ENCODE results near the gene COQ6.

The COQ6 gene

GRCh38 chr14:73943083-73943482 lies 7.0 kb upstream of the COQ6 start:
- H3K4me1 ChIP-seq (ENCODE audit: control insufficient read depth, insufficient read depth, low read length): peaks cover 10% of the 10 kb centered on the region
- DNase-seq (ENCODE audit: low read depth): peak; percentile 90
- no peaks in the 10 kb centered on the region for H3K9me3 ChIP-seq (ENCODE audit: control insufficient read depth, low read length)
- H3K36me3 ChIP-seq (ENCODE audit: control insufficient read depth, insufficient read depth, low read length, severe bottlenecking): peaks cover 21% of the 10 kb centered on the region
- H3K4me3 ChIP-seq (ENCODE audit: low read length): no peak overlapping the region
- H3K27me3 ChIP-seq (replicated peaks; ENCODE audit: control insufficient read depth, insufficient read depth, low read length): no peaks in the 10 kb centered on the region
- H3K9ac ChIP-seq (ENCODE audit: low read length): no peak overlapping the region

GRCh38 chr14:73944432-73945158 lies 5.5 kb upstream of the COQ6 start:
- peaks cover 10% of the 10 kb centered on the region for H3K4me1 ChIP-seq (ENCODE audit: control insufficient read depth, insufficient read depth, low read length)
- no peaks in the 10 kb centered on the region for H3K27me3 ChIP-seq (replicated peaks; ENCODE audit: control insufficient read depth, insufficient read depth, low read length)
- DNase-seq (ENCODE audit: low read depth): no peak

GRCh38 chr14:73945159-73945670 lies 4.9 kb upstream of the COQ6 start:
- no peaks in the 10 kb centered on the region for H3K27me3 ChIP-seq (replicated peaks; ENCODE audit: control insufficient read depth, insufficient read depth, low read length)

More at GRCh38 chr14:73944432-73945158, 5.5 kb upstream of the COQ6 start:
- H3K9ac ChIP-seq (ENCODE audit: low read length): no peak overlapping the region
- no peaks in the 10 kb centered on the region for H3K9me3 ChIP-seq (ENCODE audit: control insufficient read depth, low read length)
- H3K4me3 ChIP-seq (ENCODE audit: low read length): no peak overlapping the region
- H3K36me3 ChIP-seq (ENCODE audit: control insufficient read depth, insufficient read depth, low read length, severe bottlenecking): peaks cover 17% of the 10 kb centered on the region

GRCh38 chr14:73953731-73954130 lies 3.6 kb downstream of the COQ6 start:
- no peak overlapping the region for H3K9ac ChIP-seq (ENCODE audit: low read length)
- no peaks in the 10 kb centered on the region for H3K27me3 ChIP-seq (replicated peaks; ENCODE audit: control insufficient read depth, insufficient read depth, low read length)
- no peak overlapping the region for H3K4me3 ChIP-seq (ENCODE audit: low read length)
- H3K36me3 ChIP-seq (ENCODE audit: control insufficient read depth, insufficient read depth, low read length, severe bottlenecking): peaks cover 46% of the 10 kb centered on the region
- no peaks in the 10 kb centered on the region for H3K9me3 ChIP-seq (ENCODE audit: control insufficient read depth, low read length)
- H3K4me1 ChIP-seq (ENCODE audit: control insufficient read depth, insufficient read depth, low read length): peaks cover 12% of the 10 kb centered on the region
- no peak for DNase-seq (ENCODE audit: low read depth)

More at GRCh38 chr14:73945159-73945670, 4.9 kb upstream of the COQ6 start:
- Histone ChIP-seq H3K4me3 (ENCODE audit: low read length) (no peak overlapping the region), H3K9me3 (ENCODE audit: control insufficient read depth, low read length) (no peaks in the 10 kb centered on the region), H3K9ac (ENCODE audit: low read length) (no peak overlapping the region), H3K36me3 (ENCODE audit: control insufficient read depth, insufficient read depth, low read length, severe bottlenecking) (peaks cover 12% of the 10 kb centered on the region), H3K4me1 (ENCODE audit: control insufficient read depth, insufficient read depth, low read length) (peaks cover 10% of the 10 kb centered on the region)
- DNase-seq (ENCODE audit: low read depth): no peak

- H3K9ac ChIP-seq (ENCODE audit: low read length): no peak overlapping the region
- H3K9me3 ChIP-seq (ENCODE audit: control insufficient read depth, low read length): no peaks in the 10 kb centered on the region
- no peak overlapping the region for H3K4me3 ChIP-seq (ENCODE audit: low read length)
- peaks cover 65% of the 10 kb centered on the region for H3K36me3 ChIP-seq (ENCODE audit: control insufficient read depth, insufficient read depth, low read length, severe bottlenecking)
- H3K27me3 ChIP-seq (replicated peaks; ENCODE audit: control insufficient read depth, insufficient read depth, low read length): no peaks in the 10 kb centered on the region
- DNase-seq (ENCODE audit: low read depth): no peak
- H3K4me1 ChIP-seq (ENCODE audit: control insufficient read depth, insufficient read depth, low read length): peaks cover 12% of the 10 kb centered on the region
These were observed 5.6 kb downstream of the COQ6 start for GRCh38 chr14:73955674-73956073.

- no peak for DNase-seq (ENCODE audit: low read depth)
- no peak overlapping the region for H3K4me3 ChIP-seq (ENCODE audit: low read length)
- H3K9me3 ChIP-seq (ENCODE audit: control insufficient read depth, low read length): no peaks in the 10 kb centered on the region
- H3K27me3 ChIP-seq (replicated peaks; ENCODE audit: control insufficient read depth, insufficient read depth, low read length): no peaks in the 10 kb centered on the region
- no peak overlapping the region for H3K9ac ChIP-seq (ENCODE audit: low read length)
- peaks cover 5% of the 10 kb centered on the region for H3K4me1 ChIP-seq (ENCODE audit: control insufficient read depth, insufficient read depth, low read length)
- peaks cover 91% of the 10 kb centered on the region for H3K36me3 ChIP-seq (ENCODE audit: control insufficient read depth, insufficient read depth, low read length, severe bottlenecking)
These were observed 8.5 kb downstream of the COQ6 start for GRCh38 chr14:73958591-73958990.

GRCh38 chr14:73961192-73961591 lies 11.1 kb downstream of the COQ6 start:
- no peaks in the 10 kb centered on the region for H3K9me3 ChIP-seq (ENCODE audit: control insufficient read depth, low read length)

GRCh38 chr14:73965216-73965615 lies 15.1 kb downstream of the COQ6 start:
- Histone ChIP-seq H3K9me3 (ENCODE audit: control insufficient read depth, low read length) (no peaks in the 10 kb centered on the region), H3K9ac (ENCODE audit: low read length) (no peak overlapping the region), H3K36me3 (ENCODE audit: control insufficient read depth, insufficient read depth, low read length, severe bottlenecking) (peaks cover 72% of the 10 kb centered on the region), H3K4me3 (ENCODE audit: low read length) (no peak overlapping the region), H3K27me3 (replicated peaks; ENCODE audit: control insufficient read depth, insufficient read depth, low read length) (no peaks in the 10 kb centered on the region), H3K4me1 (ENCODE audit: control insufficient read depth, insufficient read depth, low read length) (no peaks in the 10 kb centered on the region)
- no peak for DNase-seq (ENCODE audit: low read depth)

More at GRCh38 chr14:73961192-73961591, 11.1 kb downstream of the COQ6 start:
- DNase-seq (ENCODE audit: low read depth): no peak
- Histone ChIP-seq H3K27me3 (replicated peaks; ENCODE audit: control insufficient read depth, insufficient read depth, low read length) (no peaks in the 10 kb centered on the region), H3K4me1 (ENCODE audit: control insufficient read depth, insufficient read depth, low read length) (no peaks in the 10 kb centered on the region), H3K36me3 (ENCODE audit: control insufficient read depth, insufficient read depth, low read length, severe bottlenecking) (peaks cover 85% of the 10 kb centered on the region), H3K9ac (ENCODE audit: low read length) (no peak overlapping the region), H3K4me3 (ENCODE audit: low read length) (no peak overlapping the region)

GRCh38 chr14:73968885-73969284 lies 18.8 kb downstream of the COQ6 start:
- Histone ChIP-seq H3K4me3 (ENCODE audit: low read length) (no peak overlapping the region), H3K4me1 (ENCODE audit: control insufficient read depth, insufficient read depth, low read length) (no peaks in the 10 kb centered on the region), H3K36me3 (ENCODE audit: control insufficient read depth, insufficient read depth, low read length, severe bottlenecking) (peaks cover 50% of the 10 kb centered on the region), H3K27me3 (replicated peaks; ENCODE audit: control insufficient read depth, insufficient read depth, low read length) (no peaks in the 10 kb centered on the region), H3K9ac (ENCODE audit: low read length) (no peak overlapping the region), H3K9me3 (ENCODE audit: control insufficient read depth, low read length) (no peaks in the 10 kb centered on the region)
- no peak for DNase-seq (ENCODE audit: low read depth)

- Histone ChIP-seq H3K4me3 (ENCODE audit: low read length) (no peak overlapping the region), H3K36me3 (ENCODE audit: control insufficient read depth, insufficient read depth, low read length, severe bottlenecking) (peaks cover 53% of the 10 kb centered on the region), H3K9ac (ENCODE audit: low read length) (no peak overlapping the region), H3K9me3 (ENCODE audit: control insufficient read depth, low read length) (no peaks in the 10 kb centered on the region), H3K27me3 (replicated peaks; ENCODE audit: control insufficient read depth, insufficient read depth, low read length) (no peaks in the 10 kb centered on the region), H3K4me1 (ENCODE audit: control insufficient read depth, insufficient read depth, low read length) (no peaks in the 10 kb centered on the region)
- no peak for DNase-seq (ENCODE audit: low read depth)
These were observed 23.4 kb downstream of the COQ6 start for GRCh38 chr14:73973497-73973896.

GRCh38 chr14:73976125-73976524 lies 26.0 kb downstream of the COQ6 start:
- Histone ChIP-seq H3K9me3 (ENCODE audit: control insufficient read depth, low read length) (no peaks in the 10 kb centered on the region), H3K9ac (ENCODE audit: low read length) (no peak overlapping the region), H3K4me3 (ENCODE audit: low read length) (no peak overlapping the region), H3K4me1 (ENCODE audit: control insufficient read depth, insufficient read depth, low read length) (no peaks in the 10 kb centered on the region), H3K36me3 (ENCODE audit: control insufficient read depth, insufficient read depth, low read length, severe bottlenecking) (peaks cover 40% of the 10 kb centered on the region), H3K27me3 (replicated peaks; ENCODE audit: control insufficient read depth, insufficient read depth, low read length) (no peaks in the 10 kb centered on the region)
- DNase-seq (ENCODE audit: low read depth): no peak
